Measurements from ENCODE around the gene THOC6. TPM values are rescaled to one million over a fixed set of nuclear protein-coding genes. Genes with fewer than 3 reads are reported as not detected.

Gene THOC6
- total and polyA plus RNA-seq, 9 of the 15 experiments (the other 6 are each of a cell fraction or from before 2014, with no cell fraction given): 2.5 to 65.4 (median 42.3) TPM

- TF ChIP-seq ZNF407 (IDR thresholded peaks at IDR 0.05; ENCODE audit: low read depth) (no peak), RBM17 (IDR thresholded peaks at IDR 0.05; ENCODE audit: borderline replicate concordance, low read depth, low read length) (no peak), CC2D1A (IDR thresholded peaks at IDR 0.05) (no peak), ATF7 (IDR thresholded peaks at IDR 0.05) (peak; percentile 68), MAZ (CRISPR knock-in tag; conservative IDR thresholded peaks at IDR 0.05 in 1 of 2, IDR thresholded peaks at IDR 0.05 in 1 of 2) (peak; percentile 97 to 98), KAT2B (IDR thresholded peaks at IDR 0.05; ENCODE audit: low read depth, low read length) (peak; percentile 16), ZNF592 (IDR thresholded peaks at IDR 0.05) (peak; percentile 74; the same call in 1 of the 2 replicates), MIER1 (IDR thresholded peaks at IDR 0.05; ENCODE audit: low read depth) (no peak), ZNF707 (CRISPR knock-in tag; conservative IDR thresholded peaks at IDR 0.05) (no peak), TAF1 (IDR thresholded peaks at IDR 0.05; ENCODE audit: control insufficient read depth, extremely low read depth, insufficient read depth, low read length, severe bottlenecking) (no peak), ILK (tag; IDR thresholded peaks at IDR 0.05; ENCODE audit: borderline replicate concordance, low read depth) (no peak), SNRNP70 (optimal IDR thresholded peaks at IDR 0.05; ENCODE audit: low read depth, low read length) (no peak)
Measured at GRCh38 chr16:3059041-3059722, 35.3 kb downstream of the THOC6 start (continued).

Data from K562 (cell line).